ENCODE data around the gene KRT4. TPM values are rescaled to one million over a fixed set of nuclear protein-coding genes. Genes with fewer than 3 reads are reported as not detected.

The KRT4 gene
- total and polyA plus RNA-seq, 7 donors = 0.12 to 1.7 (median 0.43) TPM; not detected in 3

GRCh38 chr12:52818388-52818787, 4.5 kb upstream of the KRT4 start:
- H3K27ac ChIP-seq = no peak overlapping the region
- no peaks in the 10 kb centered on the region for H3K36me3 ChIP-seq (ENCODE audit: insufficient read depth in 1 of 2, low read depth in 1 of 2)
- no peak overlapping the region for H3K4me3 ChIP-seq
- H3K9me3 ChIP-seq = no peaks in the 10 kb centered on the region
- WGBS, 3 donors = 30 to 37% (median 30%) methylated on average over 7 of the region's 7 CpGs
- DNase-seq (no peak), ATAC-seq (no peak)
- H3K27me3 ChIP-seq (ENCODE audit: insufficient read depth in 3 of 3, low read length in 2 of 3) = peaks cover 0 to 48% (median 9%) of the 10 kb centered on the region in 3 donors
- TF ChIP-seq, protein P1, sequence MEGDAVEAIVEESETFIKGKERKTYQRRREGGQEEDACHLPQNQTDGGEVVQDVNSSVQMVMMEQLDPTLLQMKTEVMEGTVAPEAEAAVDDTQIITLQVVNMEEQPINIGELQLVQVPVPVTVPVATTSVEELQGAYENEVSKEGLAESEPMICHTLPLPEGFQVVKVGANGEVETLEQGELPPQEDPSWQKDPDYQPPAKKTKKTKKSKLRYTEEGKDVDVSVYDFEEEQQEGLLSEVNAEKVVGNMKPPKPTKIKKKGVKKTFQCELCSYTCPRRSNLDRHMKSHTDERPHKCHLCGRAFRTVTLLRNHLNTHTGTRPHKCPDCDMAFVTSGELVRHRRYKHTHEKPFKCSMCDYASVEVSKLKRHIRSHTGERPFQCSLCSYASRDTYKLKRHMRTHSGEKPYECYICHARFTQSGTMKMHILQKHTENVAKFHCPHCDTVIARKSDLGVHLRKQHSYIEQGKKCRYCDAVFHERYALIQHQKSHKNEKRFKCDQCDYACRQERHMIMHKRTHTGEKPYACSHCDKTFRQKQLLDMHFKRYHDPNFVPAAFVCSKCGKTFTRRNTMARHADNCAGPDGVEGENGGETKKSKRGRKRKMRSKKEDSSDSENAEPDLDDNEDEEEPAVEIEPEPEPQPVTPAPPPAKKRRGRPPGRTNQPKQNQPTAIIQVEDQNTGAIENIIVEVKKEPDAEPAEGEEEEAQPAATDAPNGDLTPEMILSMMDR (IDR thresholded peaks at IDR 0.05) = no peak
- intact Hi-C loops (cut with DNase I) = no loop called here
- H3K4me1 ChIP-seq = no peaks in the 10 kb centered on the region

- TF ChIP-seq, protein P1 (IDR thresholded peaks at IDR 0.05) = no peak
- intact Hi-C loops (cut with DNase I) = no loop called here
- no peak for ATAC-seq
These were observed 3.9 kb upstream of the KRT4 start for GRCh38 chr12:52817699-52818238.

GRCh38 chr12:52817003-52817698, 3.2 kb upstream of the KRT4 start:
- Histone ChIP-seq H3K27ac (no peak overlapping the region), H3K4me1 (no peaks in the 10 kb centered on the region), H3K27me3 (ENCODE audit: insufficient read depth in 3 of 3, low read length in 2 of 3) (peaks cover 0 to 41% (median 6%) of the 10 kb centered on the region in 3 donors), H3K36me3 (ENCODE audit: insufficient read depth in 1 of 2, low read depth in 1 of 2) (no peaks in the 10 kb centered on the region), H3K9me3 (no peaks in the 10 kb centered on the region), H3K4me3 (no peak overlapping the region)
- TF ChIP-seq, protein P1 (IDR thresholded peaks at IDR 0.05) = no peak
- DNase-seq (no peak), ATAC-seq (no peak)
- 84 to 87% (median 85%) methylated on average over 8 of the region's 8 CpGs for WGBS, 3 donors
- intact Hi-C loops (cut with DNase I) = no loop called here

More at GRCh38 chr12:52817699-52818238, 3.9 kb upstream of the KRT4 start:
- Histone ChIP-seq H3K4me3 (no peak overlapping the region), H3K9me3 (no peaks in the 10 kb centered on the region), H3K27ac (no peak overlapping the region), H3K36me3 (ENCODE audit: insufficient read depth in 1 of 2, low read depth in 1 of 2) (no peaks in the 10 kb centered on the region), H3K4me1 (no peaks in the 10 kb centered on the region), H3K27me3 (ENCODE audit: insufficient read depth in 3 of 3, low read length in 2 of 3) (peaks cover 0 to 41% (median 6%) of the 10 kb centered on the region in 3 donors)
- no peak for DNase-seq
- 75 to 81% (median 78%) methylated on average over 2 of the region's 2 CpGs for WGBS, 3 donors

DNA sequence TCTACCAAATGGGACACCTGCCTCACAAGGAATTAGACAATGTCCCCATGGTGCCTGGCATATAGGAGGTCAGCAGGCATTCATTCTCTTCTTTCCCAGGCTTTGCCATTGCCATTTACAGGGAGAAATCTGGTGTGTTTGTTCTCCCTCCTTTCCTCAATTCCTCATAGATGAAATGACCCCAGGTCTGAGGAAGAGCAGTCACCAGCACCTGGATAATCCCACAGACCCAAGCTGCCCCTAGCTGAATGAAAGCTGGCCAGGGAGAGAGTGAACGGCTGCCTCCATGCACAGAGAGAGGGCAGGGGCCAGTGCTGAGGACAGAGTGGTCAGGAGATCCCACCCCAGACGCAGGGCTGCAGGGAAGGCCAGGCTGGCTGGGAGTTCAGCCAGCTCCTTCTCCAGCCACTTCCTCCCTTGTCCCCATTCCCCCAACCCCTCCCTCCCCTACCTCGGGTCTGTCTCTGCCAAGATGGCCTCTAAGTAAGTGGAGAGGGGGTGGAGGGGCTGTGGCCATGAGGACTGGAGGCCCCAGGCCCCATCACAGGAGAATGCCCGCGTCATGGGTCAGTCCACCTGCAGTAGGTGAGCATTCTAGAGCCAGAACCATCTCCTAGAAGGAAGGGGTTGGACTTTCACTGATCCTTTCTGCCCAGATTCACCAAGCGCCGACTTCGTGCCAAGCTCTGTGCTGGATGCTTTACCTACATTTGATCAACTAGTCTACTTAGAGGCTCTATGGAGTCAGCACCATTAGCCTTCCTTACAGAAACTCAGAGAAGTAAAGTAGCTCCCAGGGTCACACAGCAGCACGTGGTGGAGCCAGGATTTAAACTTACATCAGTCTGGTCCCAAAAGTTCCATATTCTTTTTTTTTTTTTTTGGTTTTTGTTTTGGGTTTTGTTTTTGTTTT, 2.0 kb upstream of the KRT4 start:
- Histone ChIP-seq H3K9me3 (no peaks in the 10 kb centered on the region), H3K36me3 (ENCODE audit: insufficient read depth in 1 of 2, low read depth in 1 of 2) (no peaks in the 10 kb centered on the region), H3K27me3 (ENCODE audit: insufficient read depth in 3 of 3, low read length in 2 of 3) (peaks cover 0 to 31% (median 6%) of the 10 kb centered on the region in 3 donors), H3K4me3 (no peak overlapping the region), H3K4me1 (no peaks in the 10 kb centered on the region), H3K27ac (no peak overlapping the region)
- TF ChIP-seq, protein P1 (IDR thresholded peaks at IDR 0.05) = no peak
- WGBS, 3 donors = 64 to 86% (median 75%) methylated on average over 8 to 9 of the region's 9 CpGs
- no peak for ATAC-seq
- no peak for DNase-seq
- intact Hi-C loops (cut with DNase I) = no loop called here

Measured in psoas muscle (tissue), 8 donors.